ENCODE data around the gene BTG3.

The BTG3 gene, protein sequence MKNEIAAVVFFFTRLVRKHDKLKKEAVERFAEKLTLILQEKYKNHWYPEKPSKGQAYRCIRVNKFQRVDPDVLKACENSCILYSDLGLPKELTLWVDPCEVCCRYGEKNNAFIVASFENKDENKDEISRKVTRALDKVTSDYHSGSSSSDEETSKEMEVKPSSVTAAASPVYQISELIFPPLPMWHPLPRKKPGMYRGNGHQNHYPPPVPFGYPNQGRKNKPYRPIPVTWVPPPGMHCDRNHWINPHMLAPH

DNA sequence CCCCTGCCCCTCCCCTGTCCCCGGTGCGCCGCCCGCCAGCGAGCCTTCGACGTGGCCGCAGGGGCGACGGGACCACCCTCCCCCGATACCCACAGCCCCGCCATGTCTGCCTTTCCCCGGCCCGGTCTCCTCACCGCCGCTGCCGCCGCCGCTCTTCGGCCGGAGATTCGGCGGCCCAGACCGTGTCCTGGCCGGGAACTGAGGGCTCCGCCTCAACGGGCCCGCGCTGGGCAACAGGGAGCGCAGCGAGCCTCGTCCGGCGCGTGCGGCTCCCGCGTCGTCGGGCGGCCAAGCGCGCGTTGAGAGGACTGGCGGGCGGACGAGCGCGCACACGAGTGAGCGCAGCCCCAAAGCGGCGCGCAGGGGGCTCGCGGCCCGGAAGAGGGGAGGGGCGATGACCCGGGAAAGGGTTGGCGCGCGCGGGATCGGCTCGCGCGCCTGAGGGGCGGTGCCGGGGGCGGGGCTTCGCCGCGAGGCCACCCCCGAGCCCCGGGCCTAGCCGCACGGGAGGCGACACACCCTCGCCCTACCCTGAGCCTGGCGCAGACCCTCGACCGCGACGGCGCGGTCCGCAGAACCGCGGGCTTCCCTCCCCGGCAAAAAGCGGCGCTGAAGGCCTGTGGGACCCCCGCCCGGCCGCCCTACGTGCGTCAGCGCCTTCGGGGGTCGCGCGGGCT, at the start of gene BTG3:
BTG3 (minus strand) TSS at position 337 of the 677 bp plus-strand sequence. CDS start 3,757 bp downstream, outside the sequence.
- DNase-seq: peak; percentile 86

DNA sequence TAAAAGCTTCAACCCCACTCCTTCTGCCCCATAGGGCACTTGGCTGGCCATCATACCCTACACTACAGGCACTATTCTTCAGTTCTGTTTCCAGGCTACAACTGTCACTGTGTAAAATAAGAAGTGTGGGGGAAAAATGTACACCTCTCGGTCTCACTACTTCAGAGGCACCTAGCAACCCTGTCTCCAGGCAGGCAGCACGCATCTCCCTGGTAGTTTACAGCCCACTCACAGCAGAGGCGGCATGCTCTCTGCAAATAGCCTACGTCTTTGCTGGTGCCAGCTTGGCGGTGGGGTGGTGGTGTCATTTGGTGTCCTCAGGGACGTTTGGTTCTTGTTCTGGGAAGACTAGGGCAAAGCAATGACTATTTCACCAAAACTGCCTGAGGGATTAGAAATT, 48.2 kb upstream of the BTG3 start:
- no peak for DNase-seq

DNA sequence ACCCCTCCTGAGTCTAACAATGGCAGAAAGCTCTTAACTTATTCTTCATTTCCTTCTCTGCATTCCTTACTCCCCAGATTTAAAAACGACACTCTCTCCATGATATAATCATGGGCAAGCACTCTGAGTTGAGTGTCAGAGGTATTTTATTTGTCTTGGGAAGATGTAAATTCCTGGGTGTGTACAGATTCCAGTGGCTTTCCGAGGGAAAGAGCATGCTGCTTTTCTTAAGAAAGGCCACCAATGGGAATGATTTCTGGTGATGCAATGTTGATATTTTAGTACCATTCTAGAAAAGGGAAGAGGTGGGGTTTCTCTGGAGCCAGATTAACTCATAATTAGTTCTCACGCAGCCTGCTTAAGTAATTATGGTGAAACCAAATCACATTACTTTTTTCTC, 47.8 kb upstream of the BTG3 start:
- DNase-seq: no peak

DNA sequence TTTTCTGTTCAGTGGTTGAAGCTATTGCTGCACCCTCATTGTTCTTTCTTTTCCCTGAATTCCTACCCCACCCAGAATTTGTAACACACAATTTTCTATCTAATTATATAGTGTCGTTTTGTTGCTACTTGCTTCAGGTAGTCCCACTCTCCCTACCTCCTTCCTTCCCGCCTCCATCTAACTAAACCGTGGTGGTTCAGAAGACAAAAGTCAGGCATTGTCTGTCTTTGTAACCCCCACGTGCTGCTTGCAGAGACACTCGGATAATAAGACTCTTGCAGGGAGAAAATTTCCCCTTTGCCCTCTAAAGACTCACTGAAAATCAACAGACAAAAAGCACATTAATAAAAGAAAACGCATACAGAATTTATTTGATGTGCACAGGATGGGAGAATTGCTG, 46.2 kb upstream of the BTG3 start:
- DNase-seq: no peak

DNA sequence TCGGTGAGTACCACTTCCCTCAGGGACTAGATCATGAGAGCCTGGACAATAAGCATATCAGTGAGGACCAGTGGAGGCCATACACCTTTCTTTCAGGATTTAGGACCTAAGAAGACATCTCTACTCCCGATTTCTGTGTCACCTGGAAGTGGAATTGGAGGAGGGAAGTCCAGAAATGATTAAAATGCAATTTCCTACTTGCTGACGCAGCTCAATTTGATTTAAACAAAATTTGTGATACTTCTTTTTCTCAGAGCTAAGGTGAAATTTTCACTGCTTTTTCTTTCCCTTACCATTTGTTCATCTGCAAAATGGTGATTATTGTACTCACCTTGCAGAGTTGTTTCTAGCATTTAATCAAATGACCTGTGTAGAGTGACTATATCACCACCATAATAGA, 38.8 kb upstream of the BTG3 start:
- no peak for DNase-seq

DNA sequence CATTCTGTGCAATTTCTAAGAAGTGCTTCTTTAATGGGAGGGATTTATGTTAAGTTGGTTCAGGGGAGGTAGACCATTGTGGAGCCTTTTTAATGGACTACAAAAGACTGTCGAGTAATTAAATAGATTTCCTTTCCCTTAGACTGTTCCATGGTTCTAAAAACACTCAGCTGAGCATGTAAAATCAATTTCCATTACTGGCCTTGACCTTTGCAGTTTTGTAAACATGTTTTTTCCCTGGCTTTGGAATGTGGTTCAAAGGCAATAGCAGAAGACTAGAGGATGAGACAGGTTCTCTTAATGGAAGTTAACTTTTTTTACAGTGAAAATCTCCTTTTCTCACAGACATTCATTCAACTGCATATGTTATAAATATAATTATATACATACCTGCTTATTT, 37.6 kb upstream of the BTG3 start:
- DNase-seq: no peak

DNA sequence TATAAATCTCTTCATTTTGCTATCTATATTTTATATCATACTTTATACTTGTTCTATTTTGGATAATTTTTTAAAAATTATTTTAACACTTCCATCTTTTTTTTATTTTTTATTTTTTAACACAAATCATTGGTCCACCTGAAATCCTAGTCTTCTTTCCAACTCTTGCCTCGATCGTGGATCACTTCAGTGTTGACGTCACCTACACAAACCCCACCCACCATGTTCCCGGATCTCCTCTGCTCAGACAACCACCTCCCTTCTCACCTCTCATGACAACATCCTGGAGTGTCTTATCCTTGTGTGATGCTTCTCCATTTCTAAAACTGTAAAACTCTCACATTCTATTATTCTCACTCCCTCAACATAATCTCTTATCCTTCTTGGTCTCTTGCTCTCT, 34.1 kb upstream of the BTG3 start:
- DNase-seq: no peak

DNA sequence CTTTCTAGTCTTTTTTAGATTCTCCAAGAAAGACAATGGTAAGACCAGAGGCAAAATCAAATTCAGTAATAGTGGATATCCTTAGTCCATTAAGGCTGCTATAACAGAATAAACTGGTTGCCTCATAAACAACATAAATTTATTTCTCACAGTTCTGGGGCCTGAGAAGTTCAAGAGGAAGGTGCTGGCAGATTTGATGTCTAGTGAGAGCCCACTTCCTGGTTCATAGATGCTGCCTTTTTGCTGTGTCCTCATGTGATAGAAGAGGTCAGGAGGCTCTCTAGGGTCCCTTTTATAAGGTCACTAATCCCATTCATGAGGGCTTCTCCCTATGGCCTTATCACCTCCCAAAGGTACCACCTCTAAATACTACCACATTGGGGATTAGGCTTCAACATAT, 31.5 kb upstream of the BTG3 start:
- no peak for DNase-seq

DNA sequence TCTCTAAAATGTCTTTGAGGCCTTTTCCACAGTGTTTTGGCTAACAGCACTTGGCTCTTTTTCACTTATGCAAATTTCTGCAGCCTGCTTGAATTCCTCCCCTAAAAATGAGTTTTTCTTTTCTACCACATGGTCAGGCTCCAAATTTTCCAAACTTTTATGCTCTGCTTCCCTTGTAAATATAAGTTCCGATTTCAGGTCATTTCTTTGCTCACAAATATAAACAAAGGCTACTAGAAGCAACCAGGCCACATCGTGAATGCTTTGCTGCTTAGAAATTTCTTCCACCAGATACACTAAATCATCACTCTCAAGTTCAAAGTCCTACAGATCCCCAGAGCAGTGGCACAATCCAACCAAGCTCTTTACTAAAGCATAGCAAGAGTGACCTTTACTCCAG, 28.1 kb upstream of the BTG3 start:
- no peak for DNase-seq

DNA sequence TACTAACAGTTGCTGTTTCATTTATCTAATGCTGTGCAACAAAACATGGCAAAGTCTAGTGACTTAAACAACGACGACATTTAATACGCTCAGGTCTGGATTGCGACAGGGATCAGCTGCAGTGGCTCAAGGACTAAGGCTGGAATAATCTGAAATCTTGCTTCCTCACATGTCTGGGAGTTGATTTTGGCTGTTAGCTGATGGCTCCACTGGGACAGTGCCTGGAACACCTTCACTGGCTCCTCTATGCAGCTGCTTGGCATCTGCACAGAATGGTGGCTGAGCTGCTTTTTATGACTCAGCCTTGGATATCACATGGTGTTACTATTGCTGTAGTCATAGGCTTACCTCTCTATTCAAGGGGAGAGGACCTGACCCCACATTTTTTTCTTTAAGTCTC, 24.0 kb upstream of the BTG3 start:
- no peak for DNase-seq

DNA sequence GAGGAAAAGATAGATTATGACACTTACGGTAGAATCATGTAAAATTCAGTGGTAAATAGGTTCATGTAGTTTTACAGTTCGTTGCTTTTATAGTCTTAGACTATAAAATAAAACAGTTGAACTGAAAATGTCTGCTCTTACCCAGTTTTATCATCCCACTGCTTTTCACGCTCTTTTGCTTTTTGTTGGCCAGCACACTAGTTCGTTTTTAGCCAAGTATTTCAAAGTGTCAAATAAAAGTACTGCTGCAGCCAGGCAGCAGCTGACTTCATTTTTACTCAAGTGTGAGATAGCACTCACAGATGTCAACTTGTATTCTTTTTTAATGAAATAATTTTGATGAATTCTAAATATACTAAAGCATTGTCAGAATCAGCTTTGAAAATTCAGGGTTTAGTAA, 18.5 kb upstream of the BTG3 start:
- no peak for DNase-seq

DNA sequence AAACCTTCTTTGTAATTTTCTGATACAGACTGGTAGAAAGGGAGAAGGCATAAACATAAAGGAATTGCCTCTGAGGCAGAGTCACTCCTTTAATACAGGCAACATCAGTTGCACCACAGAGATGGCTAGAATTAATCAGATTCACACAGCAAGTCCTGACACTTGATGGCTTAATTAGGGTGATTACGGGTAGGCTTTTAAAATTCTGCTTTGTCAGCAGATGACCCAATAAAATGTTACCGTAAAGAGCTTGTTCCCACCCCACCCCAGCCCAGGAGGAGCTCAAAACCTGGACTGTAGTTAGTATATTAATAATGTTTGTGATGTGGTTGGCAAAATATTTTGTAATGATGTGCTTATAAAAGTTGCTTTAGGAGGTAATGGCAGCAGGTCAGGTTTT, 9.3 kb upstream of the BTG3 start:
- no peak for DNase-seq

DNA sequence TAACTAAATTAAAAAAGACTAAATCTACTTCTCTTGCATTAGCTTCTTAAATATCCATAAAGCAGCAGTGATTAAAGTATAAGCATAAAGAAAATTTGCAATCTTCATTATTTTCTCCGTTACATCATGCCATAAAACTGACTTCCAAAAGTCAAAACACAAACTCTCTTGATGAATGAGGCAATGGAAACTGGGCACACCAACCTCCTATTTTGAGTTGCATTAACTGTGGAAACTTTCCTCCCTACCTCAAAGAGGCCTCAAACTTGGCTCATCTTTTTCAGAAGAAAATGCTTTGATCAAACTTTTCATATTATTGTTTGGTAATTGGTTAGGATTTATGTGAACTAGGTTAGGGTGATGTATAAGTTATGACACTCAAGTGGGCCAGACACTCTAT, 4.1 kb upstream of the BTG3 start:
- no peak for DNase-seq

DNA sequence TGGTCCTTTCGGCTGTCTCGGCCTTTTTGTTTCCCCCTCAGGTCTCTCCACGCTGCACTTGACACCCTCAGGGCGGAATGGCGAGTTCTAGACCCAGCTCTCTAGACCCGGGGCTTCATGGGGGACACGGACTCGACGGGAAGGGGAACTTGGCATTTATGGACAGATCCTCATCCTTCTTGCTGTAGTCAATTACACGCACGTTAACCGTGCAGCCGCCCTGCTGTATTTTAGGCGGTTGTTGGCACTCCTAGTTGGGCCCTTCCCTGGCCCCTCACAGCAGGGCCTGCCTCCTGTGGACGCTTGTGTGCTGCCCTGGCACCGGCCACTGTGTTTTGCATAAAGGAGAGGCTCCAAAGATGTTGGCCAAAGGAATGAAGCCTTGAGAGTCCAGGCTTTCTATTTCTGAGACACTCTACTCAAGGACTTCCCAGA, 558 bp upstream of the BTG3 start:
- peak; percentile 17 for DNase-seq

DNA sequence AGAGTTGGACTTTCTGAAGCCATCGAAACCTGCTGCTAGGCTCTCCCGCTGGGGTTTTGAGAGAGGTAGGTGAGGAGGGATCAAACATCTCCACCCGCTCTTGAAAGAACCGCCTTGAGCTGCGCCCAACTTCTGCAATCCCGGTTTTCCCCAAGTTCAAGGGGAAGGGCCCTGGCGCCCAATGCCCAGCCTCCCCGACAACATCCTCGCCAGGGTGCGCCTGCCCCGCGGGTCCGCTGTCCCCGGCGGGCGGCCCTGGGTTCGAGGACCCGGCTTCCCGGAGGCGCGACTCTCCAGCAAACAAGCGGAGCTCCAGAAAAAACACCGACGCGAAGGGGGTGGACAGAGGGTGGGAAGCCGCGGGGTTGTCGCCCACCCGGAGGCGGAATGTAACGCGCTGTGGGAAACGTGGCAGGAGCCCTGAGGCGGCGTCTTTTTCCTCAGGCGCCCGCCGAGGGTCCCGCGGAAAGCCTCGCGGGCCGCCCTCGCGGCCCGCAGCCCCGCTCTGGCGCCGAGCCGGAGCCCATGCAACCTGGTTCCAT, 607 bp downstream of the BTG3 start:
- DNase-seq: peak; percentile 54

DNA sequence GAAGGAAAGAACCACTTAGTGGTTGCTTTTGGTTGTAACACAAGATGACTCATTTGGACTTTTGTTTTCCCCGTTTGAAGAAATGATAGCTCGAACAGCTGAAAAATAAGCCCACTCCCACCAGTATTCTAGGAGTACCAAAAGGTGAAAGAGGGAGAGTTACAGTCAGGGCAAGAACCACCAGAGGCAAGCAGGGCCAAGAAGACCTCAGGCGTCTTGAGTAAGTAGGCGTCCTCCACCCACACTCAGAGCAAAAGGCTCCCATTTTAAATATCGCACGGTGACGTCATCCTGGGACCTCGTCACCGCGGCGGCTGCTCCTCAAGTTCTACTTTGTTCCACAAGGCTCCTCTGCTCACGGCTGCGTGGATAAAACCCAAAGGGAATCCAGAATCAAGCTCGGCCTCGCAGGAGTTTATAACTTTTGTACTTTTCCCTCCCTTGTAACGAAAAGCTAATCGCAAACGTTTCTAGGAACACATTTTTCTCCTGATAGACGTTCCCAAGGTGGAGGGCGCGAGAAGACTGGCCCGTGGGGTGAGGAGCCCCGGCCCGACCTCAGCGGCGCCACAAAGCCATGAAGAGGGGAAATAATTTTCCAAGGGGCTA, 1.2 kb downstream of the BTG3 start:
- DNase-seq: peak; percentile 81

DNA sequence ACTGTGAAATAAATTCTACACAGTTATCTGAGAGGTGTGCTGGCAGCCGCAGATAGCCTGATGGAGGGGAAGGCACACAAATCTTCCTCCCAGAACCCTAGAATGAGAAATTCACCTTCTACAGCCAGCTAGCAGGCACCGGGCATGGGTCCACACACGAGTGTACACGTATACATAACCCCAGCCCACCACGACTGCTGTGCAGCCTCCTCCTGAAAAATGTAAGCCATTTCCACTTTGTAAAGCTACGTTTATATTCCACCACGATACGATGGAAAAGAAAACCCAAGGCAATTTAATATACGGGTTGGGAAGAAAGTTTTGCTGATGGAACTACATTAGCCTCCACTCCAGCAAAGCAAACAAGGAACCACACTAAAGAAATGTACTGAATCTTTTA, 1.8 kb downstream of the BTG3 start:
- no peak for DNase-seq

DNA sequence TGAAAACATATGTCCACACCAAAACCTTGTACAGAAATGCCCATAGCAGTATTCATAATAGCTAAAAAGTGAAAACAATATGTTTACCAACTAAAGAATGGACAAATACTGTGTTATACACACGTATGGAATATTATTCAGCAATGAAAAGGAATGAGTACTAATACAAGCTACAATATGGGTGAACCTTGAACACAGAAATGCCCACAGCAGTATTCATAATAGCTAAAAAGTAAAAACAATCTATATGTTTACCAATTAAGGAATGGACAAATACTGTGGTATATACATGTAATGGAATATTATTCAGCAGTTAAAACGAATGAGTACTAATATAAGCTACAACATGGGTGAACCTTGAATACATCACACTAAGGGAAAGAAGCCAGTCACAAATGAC, 3.0 kb downstream of the BTG3 start:
- no peak for DNase-seq

DNA sequence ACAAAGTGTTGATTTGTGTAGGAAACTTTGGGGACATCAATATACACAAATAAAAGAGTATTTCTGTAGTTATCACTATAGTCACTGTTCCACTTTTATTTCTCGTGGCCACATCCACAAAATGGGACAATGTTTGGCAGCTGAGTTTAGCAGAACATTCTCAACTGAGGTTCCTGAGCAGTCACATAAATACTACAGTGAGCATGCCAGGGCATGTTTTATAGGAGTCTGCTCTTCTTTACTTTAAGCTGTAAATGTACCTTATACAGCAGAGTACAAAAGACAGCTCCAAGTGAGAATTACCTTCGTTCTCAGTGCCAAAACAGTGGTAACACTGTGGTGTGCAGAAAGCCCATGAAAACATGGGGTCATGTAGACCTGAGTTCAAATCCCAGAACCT, 5.0 kb downstream of the BTG3 start:
- no peak for DNase-seq

DNA sequence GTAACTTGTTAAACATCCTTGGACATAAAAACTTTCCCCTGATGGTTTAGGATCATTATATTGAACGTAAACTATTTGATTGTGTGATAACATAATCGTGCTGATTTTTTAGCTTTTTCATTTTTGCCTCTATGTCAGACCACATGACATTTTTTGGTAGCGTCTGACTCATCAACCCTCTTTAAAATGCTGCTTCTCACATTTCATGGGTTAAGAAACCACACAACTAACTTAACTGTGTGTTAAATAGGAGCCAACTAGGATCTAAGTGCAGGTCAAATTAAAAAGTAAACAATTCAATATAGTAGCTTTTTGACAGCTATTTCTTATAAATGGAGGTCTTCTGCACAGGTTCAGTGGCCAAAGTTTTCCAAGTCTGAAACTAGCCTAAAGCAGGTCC, 9.8 kb downstream of the BTG3 start:
- DNase-seq: no peak

DNA sequence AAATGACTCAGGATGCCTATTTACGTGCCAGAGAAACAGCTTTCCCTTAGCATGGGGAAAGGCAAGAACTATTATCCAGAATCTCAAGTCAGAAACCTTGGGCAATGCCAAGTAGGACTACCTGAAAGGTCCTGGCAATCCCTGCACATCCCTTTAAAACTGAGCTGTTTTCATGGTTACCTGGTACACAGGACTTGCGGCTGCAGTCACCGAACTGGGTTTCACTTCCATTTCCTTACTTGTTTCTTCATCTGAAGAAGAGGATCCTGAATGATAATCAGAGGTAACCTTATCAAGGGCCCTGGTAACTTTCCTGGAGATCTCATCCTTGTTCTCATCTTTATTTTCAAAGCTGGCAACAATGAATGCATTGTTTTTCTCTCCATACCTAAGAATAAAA, 14.3 kb downstream of the BTG3 start:
- no peak for DNase-seq

DNA sequence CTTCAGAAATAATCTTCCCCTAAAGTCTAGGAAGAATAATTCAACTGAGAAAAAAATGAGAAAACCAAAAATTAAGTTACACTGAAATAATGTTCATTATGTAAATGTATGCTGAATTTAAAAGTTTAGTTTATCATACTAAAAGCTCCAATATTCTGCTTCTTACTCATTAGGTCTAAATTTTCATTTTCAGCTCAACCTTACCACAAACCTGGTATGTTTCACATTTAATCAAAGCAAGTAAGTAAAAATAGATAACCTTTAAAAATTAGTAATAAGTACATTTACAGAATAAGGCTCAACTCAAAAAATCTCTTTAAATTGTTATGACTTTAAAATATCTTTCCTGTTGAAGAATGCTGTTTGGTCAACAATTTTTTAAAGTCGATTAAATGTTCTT, 15.0 kb downstream of the BTG3 start:
- no peak for DNase-seq

DNA sequence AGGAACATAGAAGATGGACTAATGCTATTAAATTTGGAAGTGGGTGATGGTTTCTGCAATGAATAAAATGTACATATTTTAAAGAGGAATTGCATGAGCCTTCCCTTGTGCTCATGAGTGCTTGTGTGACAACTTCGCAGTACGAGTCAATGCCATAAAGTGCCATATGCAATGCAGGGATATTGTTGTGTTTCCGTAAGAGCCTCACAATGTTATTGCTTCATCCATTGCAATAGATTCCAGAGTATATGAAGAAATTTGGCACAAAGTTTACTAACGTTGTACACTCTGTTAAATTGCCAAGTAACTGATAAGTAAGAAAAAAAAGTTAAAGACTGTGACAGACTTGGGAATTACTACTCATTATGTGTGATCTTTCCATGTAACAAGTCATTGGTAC, 22.3 kb downstream of the BTG3 start:
- no peak for DNase-seq

DNA sequence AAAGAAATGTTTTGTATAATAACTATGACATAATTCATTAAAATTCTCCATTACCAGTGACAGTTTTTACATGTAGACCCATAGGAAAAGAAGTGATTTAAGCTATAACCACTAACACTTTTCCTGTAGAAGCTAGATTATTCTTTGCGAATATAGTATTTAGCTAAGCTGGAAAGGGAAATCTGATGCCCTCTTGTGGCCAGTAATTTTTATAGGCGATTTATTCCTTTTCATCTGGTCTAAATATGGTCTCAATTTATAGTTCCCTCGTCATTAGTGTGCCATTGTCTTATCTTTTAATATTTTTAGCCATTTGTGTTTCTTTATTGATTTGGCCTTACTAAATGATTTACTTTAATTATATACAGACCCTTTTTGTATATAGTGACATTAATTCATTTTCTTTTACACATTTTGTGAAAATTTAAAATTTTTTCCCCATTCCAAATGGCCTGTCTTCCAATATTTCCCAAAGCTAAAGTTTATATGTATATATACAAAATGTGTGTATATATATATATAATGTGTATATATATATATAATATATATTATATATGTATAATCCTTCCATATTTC, 26.7 kb downstream of the BTG3 start:
- DNase-seq: no peak
